Measurements from ENCODE around the gene FCRLB.
A peak's percentile ranks its signal among the peaks of the same experiment; 100 is the strongest.
"Not testable (repeated sequence)": the region's sequence is repeated elsewhere in the genome, so short reads cannot be mapped to it uniquely, and the experiment has no call there.

FCRLB gene

DNA sequence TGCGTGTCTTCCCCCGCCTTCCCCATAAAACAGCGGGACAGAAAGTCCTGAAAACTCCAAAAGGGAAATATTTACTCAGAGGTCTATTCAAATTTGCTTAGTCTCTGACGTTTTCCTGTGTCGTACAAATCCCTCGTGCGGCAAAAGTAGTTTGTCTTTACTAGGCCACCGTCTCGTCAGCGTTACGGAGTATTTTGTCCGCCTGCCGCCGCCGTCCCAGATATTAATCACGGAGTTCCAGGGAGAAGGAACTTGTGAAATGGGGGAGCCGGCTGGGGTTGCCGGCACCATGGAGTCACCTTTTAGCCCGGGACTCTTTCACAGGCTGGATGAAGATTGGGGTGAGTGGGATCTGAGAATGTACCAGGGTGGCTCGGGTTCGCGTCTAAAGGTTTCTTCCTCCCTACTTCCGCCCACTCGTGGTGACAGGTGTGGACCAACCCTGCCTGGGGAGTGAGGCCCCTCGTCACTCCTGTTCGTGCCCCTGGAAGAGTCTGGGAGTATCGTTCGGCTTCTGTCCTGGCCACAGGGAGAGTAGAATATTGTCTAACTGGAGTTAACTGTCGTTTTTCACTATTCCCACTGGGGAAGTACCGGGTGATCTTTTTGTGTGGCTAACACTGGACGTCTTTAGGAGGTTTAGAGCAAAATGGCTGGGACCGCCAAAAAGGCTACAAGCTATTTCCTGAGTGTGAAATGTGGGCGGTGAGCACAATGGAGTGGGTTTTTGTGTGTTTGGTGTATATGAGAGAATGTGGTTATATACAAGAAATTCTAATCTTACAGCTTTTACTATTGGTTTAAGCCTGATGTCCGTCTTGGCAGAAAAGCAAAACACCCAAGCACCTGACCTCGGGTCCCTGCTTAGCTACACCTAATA lies 45.0 kb downstream of the FCRLB start, which contains the start of gene ATF6:
ATF6 (plus strand) TSS at position 219 of the 880 bp plus-strand sequence; CDS start at position 260, 41 bp downstream.
- TF ChIP-seq, protein P1, sequence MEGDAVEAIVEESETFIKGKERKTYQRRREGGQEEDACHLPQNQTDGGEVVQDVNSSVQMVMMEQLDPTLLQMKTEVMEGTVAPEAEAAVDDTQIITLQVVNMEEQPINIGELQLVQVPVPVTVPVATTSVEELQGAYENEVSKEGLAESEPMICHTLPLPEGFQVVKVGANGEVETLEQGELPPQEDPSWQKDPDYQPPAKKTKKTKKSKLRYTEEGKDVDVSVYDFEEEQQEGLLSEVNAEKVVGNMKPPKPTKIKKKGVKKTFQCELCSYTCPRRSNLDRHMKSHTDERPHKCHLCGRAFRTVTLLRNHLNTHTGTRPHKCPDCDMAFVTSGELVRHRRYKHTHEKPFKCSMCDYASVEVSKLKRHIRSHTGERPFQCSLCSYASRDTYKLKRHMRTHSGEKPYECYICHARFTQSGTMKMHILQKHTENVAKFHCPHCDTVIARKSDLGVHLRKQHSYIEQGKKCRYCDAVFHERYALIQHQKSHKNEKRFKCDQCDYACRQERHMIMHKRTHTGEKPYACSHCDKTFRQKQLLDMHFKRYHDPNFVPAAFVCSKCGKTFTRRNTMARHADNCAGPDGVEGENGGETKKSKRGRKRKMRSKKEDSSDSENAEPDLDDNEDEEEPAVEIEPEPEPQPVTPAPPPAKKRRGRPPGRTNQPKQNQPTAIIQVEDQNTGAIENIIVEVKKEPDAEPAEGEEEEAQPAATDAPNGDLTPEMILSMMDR (IDR thresholded peaks at IDR 0.05; ENCODE audit: extremely low read depth, insufficient read depth, missing control alignments) = no peak
- in situ Hi-C loops (cut with MboI; ENCODE audit: low pct_unique_long_range_greater_than_20kb, low sequenced_read_pairs, unreplicated experiment) = no loop called here
- peak; percentile 71 for DNase-seq (ENCODE audit: low spot score)

DNA sequence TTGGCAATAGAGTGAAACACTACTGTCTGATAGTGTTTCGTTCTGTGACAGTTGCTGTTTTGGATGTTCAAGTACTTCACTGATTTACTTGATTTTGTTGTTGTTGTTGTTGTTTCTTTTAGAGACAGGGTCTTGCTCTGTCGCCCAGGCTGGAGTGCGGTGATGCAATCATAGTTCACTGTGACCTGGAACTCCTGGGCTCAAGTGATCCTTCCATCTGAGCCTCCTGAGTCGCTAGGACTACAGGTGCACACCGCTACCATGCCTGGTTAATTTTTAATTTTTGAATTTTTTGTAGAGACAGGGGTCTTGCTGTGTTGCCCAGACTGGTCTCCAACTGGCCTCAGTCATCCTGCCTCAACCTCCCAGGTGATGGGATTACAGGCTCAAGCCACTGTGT lies 47.1 kb downstream of the FCRLB start:
- no peak for DNase-seq (ENCODE audit: low spot score)
- TF ChIP-seq, protein P1 (IDR thresholded peaks at IDR 0.05; ENCODE audit: extremely low read depth, insufficient read depth, missing control alignments) = no peak
- in situ Hi-C loops (cut with MboI; ENCODE audit: low pct_unique_long_range_greater_than_20kb, low sequenced_read_pairs, unreplicated experiment) = no loop called here

DNA sequence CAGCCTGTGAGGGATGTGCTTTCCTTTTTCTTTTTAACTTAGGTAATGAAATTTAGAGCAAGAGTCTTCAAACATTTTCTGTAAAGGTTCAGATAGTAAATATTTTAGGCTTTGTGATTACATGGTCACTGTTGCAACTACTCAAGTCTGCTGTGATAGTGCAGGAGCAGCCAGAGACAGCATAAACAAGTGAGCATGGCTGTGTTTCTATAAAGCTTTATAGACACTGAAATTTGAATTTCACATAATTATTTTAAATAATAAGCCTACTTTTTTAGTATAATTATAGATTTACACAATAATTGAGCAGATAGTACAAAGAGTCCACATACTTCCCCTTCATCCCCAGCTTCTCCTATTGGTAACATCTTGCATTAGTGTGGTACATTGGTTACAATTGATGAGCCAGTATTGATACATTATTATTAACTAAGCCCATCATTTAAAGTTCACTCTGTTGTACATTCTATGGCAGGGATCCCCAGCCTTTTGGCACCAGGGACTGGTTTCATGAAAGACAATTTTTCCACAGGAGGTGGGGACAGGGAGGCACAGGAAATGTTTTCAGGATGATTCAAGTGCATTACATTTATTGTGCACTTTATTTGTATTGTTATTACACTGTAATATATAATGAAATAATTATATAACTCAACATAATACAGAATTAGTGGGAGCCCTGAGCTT lies 47.8 kb downstream of the FCRLB start:
- TF ChIP-seq, protein P1 (IDR thresholded peaks at IDR 0.05; ENCODE audit: extremely low read depth, insufficient read depth, missing control alignments) = no peak
- in situ Hi-C loops (cut with MboI; ENCODE audit: low pct_unique_long_range_greater_than_20kb, low sequenced_read_pairs, unreplicated experiment) = no loop called here
- no peak for DNase-seq (ENCODE audit: low spot score)

DNA sequence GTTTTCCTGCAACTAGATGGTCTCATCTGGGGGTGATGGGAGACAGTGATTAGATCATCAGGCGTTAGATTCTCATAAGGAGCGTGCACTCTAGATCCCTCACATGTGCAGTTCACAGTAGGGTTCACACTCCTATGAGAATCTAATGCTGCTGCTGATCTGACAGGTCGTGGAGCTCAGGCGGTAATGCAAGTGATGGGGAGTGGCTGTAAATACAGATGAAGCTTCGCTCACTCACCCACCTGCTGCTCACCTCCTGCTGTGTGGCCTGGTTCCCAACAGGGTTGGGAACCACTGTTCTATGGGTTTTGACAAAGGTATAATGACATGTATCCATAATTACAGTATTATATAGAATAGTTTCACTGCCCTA lies 48.3 kb downstream of the FCRLB start:
- DNase-seq (ENCODE audit: low spot score); in situ Hi-C loops (cut with MboI; ENCODE audit: low pct_unique_long_range_greater_than_20kb, low sequenced_read_pairs, unreplicated experiment): not testable (repeated sequence)

DNA sequence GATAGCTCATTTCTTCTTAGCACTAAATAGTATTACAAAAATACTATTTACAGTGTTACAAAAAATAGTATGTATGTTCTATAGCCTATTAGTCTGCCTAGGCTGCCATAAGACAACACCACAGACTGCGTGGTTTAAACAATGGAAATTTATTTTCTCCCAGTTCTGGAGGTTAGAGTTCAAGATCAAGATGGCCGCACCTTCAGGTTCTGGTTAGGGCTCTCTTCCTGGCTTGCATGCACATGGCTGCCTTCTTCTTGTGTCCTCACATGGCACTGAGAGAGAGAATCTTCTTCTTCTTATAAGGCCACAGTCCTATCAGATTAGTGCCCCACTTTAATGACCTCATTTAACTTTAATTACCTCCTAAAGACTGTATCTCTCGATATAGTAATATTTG lies 48.9 kb downstream of the FCRLB start:
- no peak for DNase-seq (ENCODE audit: low spot score)
- in situ Hi-C loops (cut with MboI; ENCODE audit: low pct_unique_long_range_greater_than_20kb, low sequenced_read_pairs, unreplicated experiment) = no loop called here
- TF ChIP-seq, protein P1 (IDR thresholded peaks at IDR 0.05; ENCODE audit: extremely low read depth, insufficient read depth, missing control alignments) = no peak

DNA sequence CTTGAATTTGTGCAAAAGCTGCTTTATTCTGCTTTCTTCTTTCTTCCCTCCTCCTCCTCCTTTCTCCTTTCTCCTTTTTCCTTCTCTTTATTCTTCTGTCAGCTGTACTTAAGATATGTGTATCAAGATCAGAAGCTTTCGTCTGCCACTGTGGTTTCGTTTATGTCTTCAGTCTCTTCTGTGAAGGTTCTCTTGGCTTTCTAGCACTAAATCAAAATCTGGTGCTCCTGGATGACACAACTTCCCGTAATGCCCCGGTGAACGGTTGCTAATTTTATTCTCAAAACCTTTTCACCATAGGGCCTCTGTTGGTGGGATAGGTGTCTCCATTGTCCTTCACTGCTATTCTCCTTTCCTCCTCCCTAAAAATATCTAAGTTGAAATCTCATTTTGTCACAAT lies 49.8 kb downstream of the FCRLB start:
- TF ChIP-seq, protein P1 (IDR thresholded peaks at IDR 0.05; ENCODE audit: extremely low read depth, insufficient read depth, missing control alignments) = no peak
- no peak for DNase-seq (ENCODE audit: low spot score)
- in situ Hi-C loops (cut with MboI; ENCODE audit: low pct_unique_long_range_greater_than_20kb, low sequenced_read_pairs, unreplicated experiment) = no loop called here

DNA sequence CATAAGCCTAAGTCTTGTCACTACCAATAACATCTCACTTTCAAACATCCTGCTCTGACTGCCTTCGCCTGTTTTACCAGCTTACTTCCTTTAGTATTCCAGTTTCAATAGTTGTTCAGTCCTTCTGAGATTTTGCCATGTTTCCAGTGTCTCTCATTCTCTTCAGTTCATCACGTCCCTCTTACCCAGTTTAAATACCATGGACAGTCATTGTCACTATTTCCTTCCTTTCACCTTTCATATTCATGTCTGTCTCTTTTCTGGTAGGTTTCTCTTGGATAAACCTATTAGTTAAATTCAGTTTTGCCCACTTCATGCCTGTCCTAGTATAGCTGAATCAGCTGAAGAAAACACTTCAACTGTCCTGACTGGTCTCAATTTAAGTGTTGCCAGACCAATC lies 50.6 kb downstream of the FCRLB start:
- in situ Hi-C loops (cut with MboI; ENCODE audit: low pct_unique_long_range_greater_than_20kb, low sequenced_read_pairs, unreplicated experiment) = no loop called here
- DNase-seq (ENCODE audit: low spot score) = no peak
- TF ChIP-seq, protein P1 (IDR thresholded peaks at IDR 0.05; ENCODE audit: extremely low read depth, insufficient read depth, missing control alignments) = no peak

Measured in GM13977 (cell line).